Dendritic cell treated with granulocyte-macrophage colony-stimulating factor and Interleukin-4, amounts not matched to agents 40 ng/mL and 50 ng/mL, for 4 days (primary cell): ENCODE measurements around the gene DNAAF3.

Source experiments
- H3K27ac Mint-ChIP-seq: one replicate; pipeline ENCODE4 v1.8.0; 2022; ENCODE audit warnings: mild to moderate bottlenecking, mixed read lengths
- H3K27me3 Mint-ChIP-seq: one replicate; pipeline ENCODE4 v1.8.0; 2022; ENCODE audit warnings: mild to moderate bottlenecking, mixed read lengths
- H3K36me3 Mint-ChIP-seq: one replicate; pipeline ENCODE4 v1.8.0; 2022; ENCODE audit warnings: low read depth, mixed read lengths
- H3K4me1 Mint-ChIP-seq: one replicate; pipeline ENCODE4 v1.8.0; 2022; ENCODE audit warnings: low read depth, mixed read lengths
- H3K4me3 Mint-ChIP-seq: one replicate; pipeline ENCODE4 v1.8.0; 2022; ENCODE audit warnings: mild to moderate bottlenecking, moderate library complexity, mixed read lengths
- H3K9me3 Mint-ChIP-seq: one replicate; pipeline ENCODE4 v1.8.0; 2022; ENCODE audit warnings: mixed read lengths
- intact Hi-C: fragments of 100-400 bp; cut with micrococcal nuclease; formaldehyde crosslinking; loops from one replicate; pipeline ENCODE4 v1.15.0; 2022

Gene DNAAF3

GRCh38 chr19:55119053-55119452, 47.4 kb downstream of the DNAAF3 start:
- Mint-ChIP-seq H3K36me3 (peaks cover 34% of the 10 kb centered on the region), H3K4me3 (no peak overlapping the region), H3K4me1 (peaks cover 45% of the 10 kb centered on the region), H3K27ac (no peak overlapping the region), H3K9me3 (no peaks in the 10 kb centered on the region), H3K27me3 (peaks cover 24% of the 10 kb centered on the region)
- intact Hi-C loops: no loop called here

GRCh38 chr19:55118401-55118991, 47.9 kb downstream of the DNAAF3 start:
- peaks cover 50% of the 10 kb centered on the region for H3K4me1 Mint-ChIP-seq
- intact Hi-C loops: no loop called here
- H3K27me3 Mint-ChIP-seq: peaks cover 18% of the 10 kb centered on the region
- peaks cover 40% of the 10 kb centered on the region for H3K36me3 Mint-ChIP-seq
- H3K27ac Mint-ChIP-seq: peak overlapping the region; percentile 92
- H3K4me3 Mint-ChIP-seq: peak overlapping the region; percentile 87
- no peaks in the 10 kb centered on the region for H3K9me3 Mint-ChIP-seq

- Mint-ChIP-seq H3K27ac (peak overlapping the region; percentile 92), H3K9me3 (no peaks in the 10 kb centered on the region), H3K4me3 (peak overlapping the region; percentile 87), H3K4me1 (peaks cover 56% of the 10 kb centered on the region), H3K27me3 (peaks cover 12% of the 10 kb centered on the region), H3K36me3 (peaks cover 47% of the 10 kb centered on the region)
- intact Hi-C loops: loop anchor here (1.0 to 2.0 kb wide), 2 partner anchors 19 to 42 kb away; no protein-coding TSS in a partner anchor
Observed at GRCh38 chr19:55117663-55118391, 48.6 kb downstream of the DNAAF3 start.

- Mint-ChIP-seq H3K4me1 (peaks cover 59% of the 10 kb centered on the region), H3K36me3 (peaks cover 54% of the 10 kb centered on the region), H3K27ac (peak within 1 kb of the TSS; percentile 92), H3K9me3 (no peaks in the 10 kb centered on the region), H3K27me3 (peaks cover 12% of the 10 kb centered on the region), H3K4me3 (peak within 1 kb of the TSS; percentile 98)
- intact Hi-C loops: loop anchor here (1.0 to 2.0 kb wide), 2 partner anchors 18 to 43 kb away; no protein-coding TSS in a partner anchor
Observed at GRCh38 chr19:55116859-55117662, 49.4 kb downstream of the DNAAF3 start, which contains the start of gene PPP1R12C. PPP1R12C (minus strand) TSS chr19:55117637; CDS start chr19:55117543, 94 bp downstream.

GRCh38 chr19:55116232-55116858, 50.1 kb downstream of the DNAAF3 start:
- H3K36me3 Mint-ChIP-seq: peaks cover 61% of the 10 kb centered on the region
- peaks cover 64% of the 10 kb centered on the region for H3K4me1 Mint-ChIP-seq
- intact Hi-C loops: loop anchor here (2.0 kb wide), 1 partner anchor 18 kb away; no protein-coding TSS in a partner anchor
- H3K27me3 Mint-ChIP-seq: peaks cover 9% of the 10 kb centered on the region
- peak overlapping the region; percentile 98 for H3K4me3 Mint-ChIP-seq
- no peaks in the 10 kb centered on the region for H3K9me3 Mint-ChIP-seq
- peak overlapping the region; percentile 92 for H3K27ac Mint-ChIP-seq

- peak overlapping the region; percentile 92 for H3K27ac Mint-ChIP-seq
- peaks cover 69% of the 10 kb centered on the region for H3K36me3 Mint-ChIP-seq
- H3K4me1 Mint-ChIP-seq: peaks cover 72% of the 10 kb centered on the region
Observed at GRCh38 chr19:55115446-55116065, 50.9 kb downstream of the DNAAF3 start.

GRCh38 chr19:55114566-55115145, 51.8 kb downstream of the DNAAF3 start:
- no peak overlapping the region for H3K27ac Mint-ChIP-seq
- peaks cover 73% of the 10 kb centered on the region for H3K4me1 Mint-ChIP-seq
- intact Hi-C loops: no loop called here
- no peaks in the 10 kb centered on the region for H3K9me3 Mint-ChIP-seq
- H3K36me3 Mint-ChIP-seq: peaks cover 78% of the 10 kb centered on the region
- H3K4me3 Mint-ChIP-seq: no peak overlapping the region
- peaks cover 4% of the 10 kb centered on the region for H3K27me3 Mint-ChIP-seq

More at GRCh38 chr19:55115446-55116065, 50.9 kb downstream of the DNAAF3 start:
- intact Hi-C loops: loop anchor here (2.0 kb wide), 1 partner anchor 17 kb away; no protein-coding TSS in a partner anchor
- Mint-ChIP-seq H3K27me3 (peaks cover 8% of the 10 kb centered on the region), H3K4me3 (peak overlapping the region; percentile 98), H3K9me3 (no peaks in the 10 kb centered on the region)

- peaks cover 68% of the 10 kb centered on the region for H3K4me1 Mint-ChIP-seq
- peak overlapping the region; percentile 28 for H3K4me3 Mint-ChIP-seq
- no peaks in the 10 kb centered on the region for H3K27me3 Mint-ChIP-seq
Observed at GRCh38 chr19:55113570-55114039, 52.8 kb downstream of the DNAAF3 start.

GRCh38 chr19:55112777-55113569, 53.4 kb downstream of the DNAAF3 start:
- peaks cover 61% of the 10 kb centered on the region for H3K4me1 Mint-ChIP-seq
- H3K4me3 Mint-ChIP-seq: no peak overlapping the region
- H3K27me3 Mint-ChIP-seq: no peaks in the 10 kb centered on the region
- H3K27ac Mint-ChIP-seq: no peak overlapping the region
- H3K36me3 Mint-ChIP-seq: peaks cover 94% of the 10 kb centered on the region
- H3K9me3 Mint-ChIP-seq: no peaks in the 10 kb centered on the region
- intact Hi-C loops: no loop called here

More at GRCh38 chr19:55113570-55114039, 52.8 kb downstream of the DNAAF3 start:
- intact Hi-C loops: no loop called here
- no peak overlapping the region for H3K27ac Mint-ChIP-seq
- H3K9me3 Mint-ChIP-seq: no peaks in the 10 kb centered on the region
- H3K36me3 Mint-ChIP-seq: peaks cover 89% of the 10 kb centered on the region

- H3K4me1 Mint-ChIP-seq: peaks cover 58% of the 10 kb centered on the region
- intact Hi-C loops: no loop called here
- H3K9me3 Mint-ChIP-seq: no peaks in the 10 kb centered on the region
- no peaks in the 10 kb centered on the region for H3K27me3 Mint-ChIP-seq
- no peak overlapping the region for H3K27ac Mint-ChIP-seq
- H3K36me3 Mint-ChIP-seq: peaks cover 89% of the 10 kb centered on the region
- no peak overlapping the region for H3K4me3 Mint-ChIP-seq
Observed at GRCh38 chr19:55112246-55112776, 54.1 kb downstream of the DNAAF3 start.

GRCh38 chr19:55111238-55111831, 55.1 kb downstream of the DNAAF3 start:
- no peaks in the 10 kb centered on the region for H3K9me3 Mint-ChIP-seq

More at GRCh38 chr19:55111238-55111831, 55.1 kb downstream of the DNAAF3 start:
- Mint-ChIP-seq H3K4me1 (peaks cover 58% of the 10 kb centered on the region), H3K4me3 (no peak overlapping the region), H3K27me3 (no peaks in the 10 kb centered on the region), H3K36me3 (peaks cover 91% of the 10 kb centered on the region), H3K27ac (no peak overlapping the region)
- intact Hi-C loops: no loop called here
